OCI-LY1 (cell line): Measurements from ENCODE around the gene AGBL3.

Experiments used
- H2AFZ ChIP-seq: fragments of 200-600 bp; sonication (generic), shearing (Covaris generic); 2 replicates; pipeline ENCODE4 v1.6.0; 2014; ENCODE audit warnings: antibody characterized with exemption, mild to moderate bottlenecking, low read length
- H3F3A ChIP-seq: fragments of 200-600 bp; sonication (generic), shearing (Covaris generic); 2 replicates; pipeline ENCODE4 v1.6.0; 2014; ENCODE audit warnings: mild to moderate bottlenecking, antibody characterized with exemption, low read length, moderate library complexity; ENCODE audit not compliant: insufficient read depth
- H3K27ac ChIP-seq: fragments of 200-600 bp; sonication (generic); 2 replicates; pipeline ENCODE4 v1.5.1; 2014; ENCODE audit warnings: low read length, mixed run types, mild to moderate bottlenecking, low read depth; ENCODE audit not compliant: poor library complexity, severe bottlenecking
- H3K27me3 ChIP-seq: fragments of 200-600 bp; sonication (generic); 2 replicates; pipeline ENCODE4 v1.6.0; 2014; ENCODE audit warnings: antibody characterized with exemption, mild to moderate bottlenecking, low read length, moderate library complexity; ENCODE audit not compliant: insufficient read depth
- H3K36me3 ChIP-seq: fragments of 200-600 bp; sonication (generic); 2 replicates; pipeline ENCODE4 v1.6.1; 2014; ENCODE audit warnings: mild to moderate bottlenecking, antibody characterized with exemption, low read length, moderate library complexity, mixed read lengths; ENCODE audit not compliant: insufficient read depth
- H3K4me1 ChIP-seq: fragments of 200-600 bp; sonication (generic); 2 replicates; pipeline ENCODE4 v1.5.1; 2014; ENCODE audit warnings: mild to moderate bottlenecking, low read length, moderate library complexity; ENCODE audit not compliant: insufficient read depth, severe bottlenecking
- H3K4me2 ChIP-seq: fragments of 200-600 bp; sonication (generic), shearing (Covaris generic); 2 replicates; pipeline ENCODE4 v1.6.1; 2014; ENCODE audit warnings: low read length
- H3K4me3 ChIP-seq: fragments of 200-600 bp; sonication (generic); 2 replicates; pipeline ENCODE4 v1.5.1; 2014; ENCODE audit warnings: low read length, low read depth, mild to moderate bottlenecking, mixed read lengths; ENCODE audit not compliant: poor library complexity, severe bottlenecking
- H3K79me2 ChIP-seq: fragments of 200-600 bp; shearing (Covaris generic); 2 replicates; pipeline ENCODE4 v1.6.1; 2016; ENCODE audit warnings: mixed run types, low read length, mixed read lengths; ENCODE audit not compliant: insufficient read depth
- H3K9ac ChIP-seq: fragments of 200-600 bp; sonication (generic), shearing (Covaris generic); 2 replicates; pipeline ENCODE4 v1.6.1; 2014; ENCODE audit warnings: mild to moderate bottlenecking, low read length, mixed read lengths
- H3K9me2 ChIP-seq: fragments of 200-600 bp; sonication (generic), shearing (Covaris generic); 2 replicates; pipeline ENCODE4 v1.6.1; 2014; ENCODE audit warnings: low read depth, mild to moderate bottlenecking, low read length, mixed read lengths
- H3K9me3 ChIP-seq: fragments of 200-600 bp; shearing (Covaris generic); 2 replicates; pipeline ENCODE4 v1.6.1; 2014; ENCODE audit warnings: low read length, mixed read lengths
- H4K20me1 ChIP-seq: fragments of 200-600 bp; sonication (generic), shearing (Covaris generic); 2 replicates; pipeline ENCODE4 v1.6.0; 2016; ENCODE audit warnings: mild to moderate bottlenecking, low read length; ENCODE audit not compliant: insufficient read depth
- CTCF ChIP-seq: fragments of 200-600 bp; sonication (generic), shearing (Covaris generic); IDR thresholded peaks from 2 replicates; pipeline ENCODE4 v1.5.1; 2017; ENCODE audit warnings: mild to moderate bottlenecking, antibody characterized with exemption, low read length, moderate library complexity, mixed read lengths
- EZH2 ChIP-seq: fragments of 200-600 bp; sonication (generic), shearing (Covaris generic); IDR thresholded peaks from 2 replicates; pipeline ENCODE4 v1.8.0; 2017; ENCODE audit warnings: borderline replicate concordance, mixed run types, mild to moderate bottlenecking, antibody characterized with exemption, low read length, moderate library complexity, mixed read lengths

Gene AGBL3

GRCh38 chr7:135091717-135092116, 105.4 kb downstream of the AGBL3 start:
- H2AFZ ChIP-seq, result no peak overlapping the region
- H3F3A ChIP-seq, result no peaks in the 10 kb centered on the region
- H3K79me2 ChIP-seq, result no peaks in the 10 kb centered on the region
- H3K9me2 ChIP-seq, result no peaks in the 10 kb centered on the region
- no peaks in the 10 kb centered on the region for H3K4me1 ChIP-seq
- H3K9me3 ChIP-seq, result peaks cover 5% of the 10 kb centered on the region
- no peaks in the 10 kb centered on the region for H3K27me3 ChIP-seq
- no peak overlapping the region for H3K4me2 ChIP-seq
- no peaks in the 10 kb centered on the region for H3K36me3 ChIP-seq
- no peak overlapping the region for H3K9ac ChIP-seq
- no peak overlapping the region for H3K27ac ChIP-seq
- H3K4me3 ChIP-seq, result no peak overlapping the region
- H4K20me1 ChIP-seq, result no peaks in the 10 kb centered on the region
- TF ChIP-seq EZH2 (no peak), CTCF (no peak)

- Histone ChIP-seq H3F3A (no peaks in the 10 kb centered on the region), H3K79me2 (no peaks in the 10 kb centered on the region), H3K4me2 (no peak overlapping the region), H3K4me1 (no peaks in the 10 kb centered on the region), H3K9me3 (no peaks in the 10 kb centered on the region), H2AFZ (no peak overlapping the region), H3K4me3 (no peak overlapping the region), H3K27me3 (no peaks in the 10 kb centered on the region), H3K9me2 (no peaks in the 10 kb centered on the region), H3K9ac (no peak overlapping the region), H4K20me1 (no peaks in the 10 kb centered on the region), H3K27ac (no peak overlapping the region), H3K36me3 (no peaks in the 10 kb centered on the region)
- TF ChIP-seq EZH2, result no peak
- TF ChIP-seq CTCF, result no peak
Observed at GRCh38 chr7:135094472-135095237, 108.3 kb downstream of the AGBL3 start.

GRCh38 chr7:135095450-135095849, 109.1 kb downstream of the AGBL3 start:
- H3K27me3 ChIP-seq, result no peaks in the 10 kb centered on the region
- TF ChIP-seq EZH2, result no peak
- no peak for TF ChIP-seq CTCF
- no peaks in the 10 kb centered on the region for H3K9me2 ChIP-seq

More at GRCh38 chr7:135095450-135095849, 109.1 kb downstream of the AGBL3 start:
- H3K9me3 ChIP-seq, result no peaks in the 10 kb centered on the region
- H3F3A ChIP-seq, result no peaks in the 10 kb centered on the region
- no peak overlapping the region for H3K9ac ChIP-seq
- H3K36me3 ChIP-seq, result no peaks in the 10 kb centered on the region
- no peaks in the 10 kb centered on the region for H4K20me1 ChIP-seq
- no peak overlapping the region for H3K4me2 ChIP-seq
- H3K4me1 ChIP-seq, result no peaks in the 10 kb centered on the region
- no peak overlapping the region for H2AFZ ChIP-seq
- no peak overlapping the region for H3K27ac ChIP-seq
- H3K4me3 ChIP-seq, result no peak overlapping the region
- H3K79me2 ChIP-seq, result no peaks in the 10 kb centered on the region
